Heart left ventricle (tissue), 16 donors: ENCODE results near the gene ENTPD3. TPM values are rescaled to one million over a fixed set of nuclear protein-coding genes. Genes with fewer than 3 reads are reported as not detected.
A peak's percentile ranks its signal among the peaks of the same experiment; 100 is the strongest.

Experiments
- ATAC-seq, 4 donors: fragments of 200-7000 bp; cut with Tn5 transposase; one replicate each; pipeline ENCODE4 v1.9.1; 2020 to 2022; ENCODE audit warnings: moderate library complexity in 4 of 4, mild to moderate bottlenecking in 3 of 4, moderate number of reproducible peaks in 1 of 4
- DNase-seq, 5 donors: peaks; one replicate each; pipeline ENCODE4 v3.0.0-alpha.2; 2020
- H3K27ac ChIP-seq, 12 donors: fragments of 200-600 bp; sonication (generic) in 4 of 12; one replicate each; pipeline versions ENCODE4 v1.5.0 to v1.8.0; 2016 to 2022; ENCODE audit warnings: mild to moderate bottlenecking in 2 of 12
- H3K27me3 ChIP-seq, 9 donors: fragments of 200-600 bp; sonication (generic) in 2 of 9; one replicate each; pipeline versions ENCODE4 v1.5.1 to v1.8.0; 2016 to 2022; ENCODE audit warnings: mild to moderate bottlenecking in 3 of 9
- H3K36me3 ChIP-seq, 9 donors: fragments of 200-600 bp; sonication (generic) in 2 of 9; one replicate each; pipeline versions ENCODE4 v1.5.0 to v1.8.0; 2018 to 2022; ENCODE audit warnings: mild to moderate bottlenecking in 2 of 9
- H3K4me1 ChIP-seq, 12 donors: fragments of 200-600 bp; sonication (generic) in 4 of 12; one replicate each; pipeline versions ENCODE4 v1.5.0 to v1.8.0; 2016 to 2022; ENCODE audit warnings: mild to moderate bottlenecking in 3 of 12
- H3K4me3 ChIP-seq, 12 donors: fragments of 200-600 bp; sonication (generic) in 4 of 12; one replicate each; pipeline versions ENCODE4 v1.5.0 to v1.8.0; 2017 to 2022; ENCODE audit warnings: mild to moderate bottlenecking in 9 of 12, moderate library complexity in 4 of 12
- H3K9me3 ChIP-seq, 12 donors: fragments of 200-600 bp; sonication (generic) in 4 of 12; one replicate each; pipeline versions ENCODE4 v1.5.0 to v1.8.0; 2016 to 2022; ENCODE audit warnings: mild to moderate bottlenecking in 1 of 12
- CTCF ChIP-seq, 12 donors: fragments of 200-600 bp; sonication (generic) in 4 of 12; IDR thresholded peaks; one replicate each; pipeline versions ENCODE4 v1.5.0 to v1.8.0; 2018 to 2022; ENCODE audit warnings: antibody characterized with exemption in 12 of 12, mild to moderate bottlenecking in 5 of 12
- POLR2A ChIP-seq, 2 donors: fragments of 450-650 bp; IDR thresholded peaks; one replicate each; pipeline ENCODE4 v1.6.1; 2017; ENCODE audit warnings: antibody characterized with exemption in 2 of 2, mild to moderate bottlenecking in 2 of 2, moderate library complexity in 2 of 2
- WGBS, 4 donors: extraction: QIAGEN DNeasy Blood & Tissue Kit in 2 of 4; methylation state at CpG; one replicate each; pipeline versions ENCODE4 v1.1.5 to v1.1.7; 2013 to 2018; 5-methylcytosine and 5-hydroxymethylcytosine counted together
- intact Hi-C, 10 donors: fragments of 100-400 bp; cut with DNase I; formaldehyde crosslinking; loops; one replicate each; pipeline versions ENCODE4 v1.11.1 to v1.14.2; 2022
- polyA plus RNA-seq, 2 donors: library from polyadenylated mRNA; stranded (reverse); fragments of 200-250 nt; gene quantifications; one replicate each; pipeline ENCODE4 v1.2.3, GENCODE V29; 2013
- total RNA-seq, 9 donors: library from RNA; depleted of rRNA in 2 of 9; stranded (reverse); fragments of >200 nt in 2 of 9; fragmentation: NEBNext Ultra II Directional in 3 of 9; extraction: Animal tissue kit (Norgen Biotek cat#: 25700) in 3 of 9; gene quantifications; one replicate each; pipeline versions ENCODE4 v1.1.0 to v1.2.4, GENCODE V29; 2016 to 2023
- donor health status: ischemic (EF 13 %, LVEDD 7.1; RV severe dilation, severe dysfunction).
- donor health status: healthy with polysubstance abuse.
- donor health status: DM: no; HTN: yes; CAD: no.
- donor health status: DM: no; HTN: no; CAD: no.
- donor health status: ischemic (EF 25% LVEDD 6.9; RV normal size, moderate dysfunction).
- donor health status: ischemic (EF 25% LVEDD 5.7; RV mildly dilated, moderate dysfunction).
- donor health status: healthy.
- donor health status: DM: yes; HTN: yes; CAD: no.
- donor health status: ischemic (EF 35%, LVEDD 5.7; RV mildly dilated, moderate dysfunction).
- donor health status: nonischemic (EF 11% LVEDD 7.7; RV severe dilation, severe dysfunction).
- donor health status: DM: yes; HTN: yes; CAD: no.
- donor health status: PGD.
- donor health status: ischemic (EF 29% LVEDD 5.4; RV normal size, mild dysfunction).
- donor health status: nonischemic (EF 23%, LVEDD 6.1; RV moderate dilation, normal function).

Gene ENTPD3
- total and polyA plus RNA-seq, 11 donors: 0.12 to 0.83 (median 0.32) TPM

- Histone ChIP-seq H3K4me3 (no peak overlapping the region), H3K9me3 (no peaks in the 10 kb centered on the region), H3K36me3 (peaks cover 0 to 6% (median 0%) of the 10 kb centered on the region in 9 donors), H3K27ac (no peak overlapping the region), H3K4me1 (no peaks in the 10 kb centered on the region), H3K27me3 (no peaks in the 10 kb centered on the region)
- 72 to 77% (median 75%) methylated on average over 5 of the region's 5 CpGs for WGBS, 4 donors
- TF ChIP-seq CTCF (IDR thresholded peaks at IDR 0.05) (no peak), POLR2A (IDR thresholded peaks at IDR 0.05) (no peak)
- no peak for ATAC-seq
- no peak for DNase-seq
- intact Hi-C loops: loop anchor here in 3 of 10 donors (10.0 kb wide), 2 partner anchors 103 to 113 kb away; no protein-coding TSS in a partner anchor
Measured at GRCh38 chr3:40437889-40438288, 50.9 kb downstream of the ENTPD3 start.

- ATAC-seq: peak in 1 of 4 donors; percentile 29
- no peak for TF ChIP-seq POLR2A (IDR thresholded peaks at IDR 0.05)
- no peak for TF ChIP-seq CTCF (IDR thresholded peaks at IDR 0.05)
- 90 to 93% (median 93%) methylated on average over 6 to 9 of the region's 9 CpGs for WGBS, 4 donors
Measured at GRCh38 chr3:40445062-40445461, 58.1 kb downstream of the ENTPD3 start.

GRCh38 chr3:40445880-40446279, 58.9 kb downstream of the ENTPD3 start:
- TF ChIP-seq CTCF (IDR thresholded peaks at IDR 0.05): no peak
- H3K4me3 ChIP-seq: no peak overlapping the region
- no peaks in the 10 kb centered on the region for H3K27me3 ChIP-seq
- WGBS, 4 donors: 69 to 83% (median 80%) methylated on average over 4 of the region's 4 CpGs
- ATAC-seq: no peak
- H3K9me3 ChIP-seq: no peaks in the 10 kb centered on the region
- DNase-seq: no peak
- intact Hi-C loops: no loop called here
- H3K4me1 ChIP-seq: peaks cover 0 to 7% (median 0%) of the 10 kb centered on the region in 12 donors
- H3K36me3 ChIP-seq: peaks cover 0 to 56% (median 31%) of the 10 kb centered on the region in 9 donors
- H3K27ac ChIP-seq: no peak overlapping the region

More at GRCh38 chr3:40445062-40445461, 58.1 kb downstream of the ENTPD3 start:
- peaks cover 0 to 50% (median 24%) of the 10 kb centered on the region in 9 donors for H3K36me3 ChIP-seq
- no peak for DNase-seq
- no peak overlapping the region for H3K27ac ChIP-seq
- H3K27me3 ChIP-seq: no peaks in the 10 kb centered on the region
- intact Hi-C loops: no loop called here
- H3K9me3 ChIP-seq: no peaks in the 10 kb centered on the region
- no peak overlapping the region for H3K4me3 ChIP-seq
- peaks cover 0 to 4% (median 0%) of the 10 kb centered on the region in 12 donors for H3K4me1 ChIP-seq

GRCh38 chr3:40450438-40450837, 63.5 kb downstream of the ENTPD3 start:
- WGBS, 4 donors: 70 to 77% (median 72%) methylated on average over 2 of the region's 2 CpGs
- DNase-seq (no peak), ATAC-seq (no peak)
- H3K27me3 ChIP-seq: no peaks in the 10 kb centered on the region
- H3K4me3 ChIP-seq: no peak overlapping the region
- H3K4me1 ChIP-seq: peaks cover 0 to 30% (median 13%) of the 10 kb centered on the region in 12 donors
- TF ChIP-seq CTCF (IDR thresholded peaks at IDR 0.05) (no peak), POLR2A (IDR thresholded peaks at IDR 0.05) (no peak)
- intact Hi-C loops: loop anchor here in 8 of 10 donors (5.0 to 10.0 kb wide), 9 partner anchors 72 to 246 kb away; partner anchors contain the start of gene ZNF621 (in 2 of the 8)
- no peaks in the 10 kb centered on the region for H3K9me3 ChIP-seq
- peak overlapping the region in 1 of 12 donors; percentile 28 for H3K27ac ChIP-seq
- peaks cover 0 to 46% (median 26%) of the 10 kb centered on the region in 9 donors for H3K36me3 ChIP-seq
